ENCODE measurements around the gene RAB4B.

GRCh38 chr19:40741527-40742390 lies 36.3 kb upstream of the RAB4B start:
- TF ChIP-seq CTCF (conservative IDR thresholded peaks at IDR 0.05; ENCODE audit: low read length) (0 out of 2 replicates have a peak, but pooled peaks have one; percentile 19), EZH2phosphoT487 (IDR thresholded peaks at IDR 0.05; ENCODE audit: borderline replicate concordance, low read depth, low read length) (no peak)

Data from OCI-LY7 (cell line).